Activated T-helper 9 cell treated with anti-CD3 and anti-CD28 coated beads, Interleukin-2, amount 50 U/mL, for 16 hours (primary cell): ENCODE data around the gene PAX8.

Experiments
- DNase-seq: peaks from one replicate; pipeline ENCODE4 v3.0.0-alpha.2; 2020; ENCODE audit warnings: low read depth

Gene PAX8

DNA sequence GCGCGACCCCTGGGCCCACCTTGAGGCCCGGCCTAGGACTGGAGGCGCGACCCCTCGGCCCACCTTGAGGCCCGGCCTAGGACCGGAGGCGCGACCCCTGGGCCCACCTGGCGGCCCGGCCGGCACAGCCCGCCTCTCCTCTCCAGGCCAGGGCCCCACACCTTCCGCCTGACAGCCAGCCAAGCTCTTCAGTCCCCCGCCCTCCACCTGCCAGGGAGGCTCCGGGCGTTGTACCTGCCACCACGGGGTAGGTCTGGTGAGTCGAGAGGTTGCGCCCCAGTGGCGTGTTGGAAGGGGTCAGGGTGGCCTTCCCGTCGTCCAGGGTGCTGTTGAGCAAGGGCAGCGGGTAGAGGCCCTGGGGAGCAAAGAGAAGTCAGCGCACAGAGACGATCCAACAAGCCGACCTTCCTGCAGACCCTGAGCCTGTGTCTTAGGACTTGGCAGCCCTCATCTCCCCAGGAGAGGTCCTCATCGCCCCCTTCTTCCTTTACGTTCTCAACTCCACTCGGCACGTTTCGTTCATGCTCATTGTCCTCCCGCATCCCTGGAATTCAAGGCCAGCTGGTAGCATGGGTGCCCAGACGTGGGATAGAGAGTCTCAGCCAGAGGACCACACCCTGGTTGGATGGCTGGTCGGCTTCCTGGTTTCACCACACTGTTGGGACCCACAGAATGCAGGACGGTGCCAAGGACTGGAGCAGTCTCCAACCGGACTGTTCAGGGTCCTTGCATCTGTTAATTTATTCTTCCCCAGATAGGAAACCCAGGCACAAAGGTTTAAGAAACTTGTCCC lies 42.2 kb downstream of the PAX8 start:
- no peak for DNase-seq

DNA sequence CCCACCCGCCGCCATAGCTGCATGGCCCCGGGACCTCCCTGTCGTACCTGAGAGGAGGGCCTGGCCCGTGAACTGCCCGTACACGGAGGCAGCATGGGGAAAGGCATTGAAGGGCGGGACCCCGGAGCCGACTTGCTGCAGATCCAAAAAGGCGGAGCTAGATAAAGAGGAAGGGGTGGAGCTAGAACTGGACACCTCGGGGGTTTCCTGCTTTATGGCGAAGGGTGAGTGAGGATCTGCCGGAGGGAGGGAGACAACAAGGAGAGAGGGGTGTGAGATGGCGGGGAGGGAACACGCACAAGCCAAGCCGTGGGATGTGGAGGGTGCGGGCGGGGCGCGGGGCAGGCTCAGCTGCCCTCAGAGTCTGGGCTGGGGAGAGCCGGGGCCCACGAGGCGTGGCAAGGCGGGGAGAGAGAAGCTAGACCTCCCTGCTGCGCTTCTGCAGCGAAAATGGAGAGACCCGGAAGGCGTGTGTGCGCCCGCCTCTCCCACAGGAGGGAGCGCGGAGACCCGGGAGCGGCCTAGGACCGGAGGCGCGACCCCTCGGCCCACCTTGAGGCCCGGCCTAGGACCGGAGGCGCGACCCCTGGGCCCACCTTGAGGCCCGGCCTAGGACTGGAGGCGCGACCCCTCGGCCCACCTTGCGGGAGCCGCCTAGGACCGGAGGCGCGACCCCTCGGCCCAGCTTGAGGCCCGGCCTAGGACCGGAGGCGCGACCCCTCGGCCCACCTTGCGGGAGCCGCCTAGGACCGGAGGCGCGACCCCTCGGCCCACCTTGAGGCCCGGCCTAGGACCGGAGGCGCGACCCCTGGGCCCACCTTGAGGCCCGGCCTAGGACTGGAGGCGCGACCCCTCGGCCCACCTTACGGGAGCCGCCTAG lies 43.1 kb downstream of the PAX8 start:
- DNase-seq: peak; percentile 47

DNA sequence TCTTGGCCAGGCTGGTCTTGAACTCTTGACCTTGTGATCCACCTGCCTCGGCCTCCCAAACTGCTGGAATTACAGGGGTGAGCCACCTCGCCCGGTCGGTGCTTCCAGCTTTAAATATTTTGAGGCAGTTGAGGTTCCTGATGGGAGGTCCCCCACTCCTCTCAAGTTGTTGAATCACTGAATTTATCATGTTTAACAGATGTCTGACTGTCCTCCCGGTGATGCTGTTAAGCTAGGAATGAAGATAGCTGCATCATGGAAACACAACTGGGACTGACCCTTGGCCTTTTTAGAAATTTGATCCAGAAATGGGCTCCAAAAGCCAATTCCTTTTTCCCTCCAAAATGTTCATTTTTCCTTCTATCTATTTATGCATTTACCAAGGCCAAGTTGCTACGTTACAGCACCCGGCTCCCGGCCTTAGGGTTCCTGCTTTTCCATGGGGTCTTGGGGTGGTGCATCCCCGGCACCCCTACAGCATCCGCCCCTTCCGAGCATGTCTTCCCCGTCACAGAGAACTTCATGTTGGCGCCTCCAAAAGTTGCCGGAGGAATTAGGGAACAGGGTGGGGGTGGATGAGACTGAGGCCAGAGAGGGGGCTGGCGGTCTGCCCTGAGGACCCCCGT lies 43.9 kb downstream of the PAX8 start:
- DNase-seq: no peak

DNA sequence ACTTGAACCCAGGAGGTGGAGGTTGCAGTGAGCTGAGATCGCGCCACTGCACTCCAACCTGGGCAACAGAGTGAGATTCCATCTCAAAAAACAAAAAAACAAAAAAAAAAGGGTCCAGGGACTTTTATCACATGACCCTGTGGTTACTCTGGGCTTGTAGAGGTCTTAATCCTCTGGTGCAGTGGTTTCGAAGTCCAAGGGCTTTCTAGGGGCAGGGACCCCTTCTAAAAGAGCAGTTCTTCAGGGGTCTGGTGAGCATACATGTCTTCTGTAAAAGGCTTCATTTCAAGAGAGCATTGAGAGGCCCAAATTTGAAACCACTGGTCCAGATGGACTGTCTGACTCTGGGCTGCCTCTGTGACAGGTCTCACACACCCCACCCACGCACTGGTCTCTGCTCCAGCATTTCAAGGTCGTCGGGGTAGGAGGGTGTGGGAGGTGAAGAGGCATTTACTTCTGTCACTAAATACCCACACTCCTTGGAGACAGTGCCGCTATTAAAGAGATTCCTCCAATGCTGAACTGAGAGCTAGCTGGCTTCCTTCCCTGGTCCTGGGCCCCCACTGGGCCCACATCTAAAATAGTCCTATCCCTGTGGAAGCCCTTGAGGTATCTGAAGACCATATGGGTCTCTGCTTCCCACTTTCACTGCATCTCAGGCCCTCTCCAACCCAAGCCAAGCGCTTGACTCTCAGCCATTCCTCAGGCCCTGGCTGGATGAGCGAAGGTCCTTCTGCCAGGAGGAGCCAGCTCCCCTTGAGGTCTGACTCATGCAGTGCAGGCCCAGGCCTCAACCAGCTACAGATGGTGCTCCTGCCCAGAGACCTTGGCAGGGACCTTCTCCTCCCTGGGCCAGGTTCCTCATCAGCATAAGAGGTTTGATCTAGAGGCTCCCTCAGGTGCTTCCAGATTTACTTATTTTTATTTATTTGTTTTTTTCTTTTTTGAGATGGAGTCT lies 44.8 kb downstream of the PAX8 start:
- no peak for DNase-seq

DNA sequence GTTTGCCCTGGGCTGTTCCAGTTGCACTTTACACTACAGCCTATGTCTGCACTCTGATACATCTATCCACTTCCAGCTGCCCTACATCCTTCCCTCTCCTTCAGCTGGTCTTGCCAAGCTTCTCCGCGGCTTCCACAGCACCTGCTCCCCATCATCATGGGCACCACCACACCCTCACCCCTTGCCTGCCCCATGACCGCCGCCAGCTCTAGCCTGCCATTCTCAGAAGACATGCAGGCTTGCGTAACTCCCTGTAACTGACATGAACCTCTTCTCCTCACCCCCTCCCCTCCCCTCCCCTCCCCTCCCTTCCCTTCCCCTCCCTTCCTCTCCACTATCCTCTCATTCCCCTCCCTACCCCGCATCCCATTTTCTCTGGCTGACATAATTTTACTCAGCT lies 46.0 kb downstream of the PAX8 start:
- no peak for DNase-seq

DNA sequence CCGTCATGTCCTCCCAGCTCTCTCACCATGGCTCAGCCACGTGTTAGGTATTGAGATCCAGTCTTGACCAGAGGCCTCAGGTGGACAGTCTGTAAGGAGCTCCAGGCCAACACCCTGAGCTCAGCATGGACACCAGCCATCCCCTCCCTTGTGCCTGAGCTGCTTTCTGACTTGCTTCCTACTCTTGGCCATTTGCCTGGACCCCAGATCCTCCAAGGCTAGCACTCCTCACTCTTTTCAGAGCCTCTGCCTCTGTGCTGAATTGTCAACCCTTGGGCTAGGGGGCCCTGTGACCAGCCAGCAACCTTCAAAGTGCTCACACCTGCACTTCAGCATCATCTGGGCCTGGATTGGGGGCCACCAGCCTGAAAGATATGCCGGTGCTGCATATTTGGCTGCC lies 46.6 kb downstream of the PAX8 start:
- DNase-seq: no peak

DNA sequence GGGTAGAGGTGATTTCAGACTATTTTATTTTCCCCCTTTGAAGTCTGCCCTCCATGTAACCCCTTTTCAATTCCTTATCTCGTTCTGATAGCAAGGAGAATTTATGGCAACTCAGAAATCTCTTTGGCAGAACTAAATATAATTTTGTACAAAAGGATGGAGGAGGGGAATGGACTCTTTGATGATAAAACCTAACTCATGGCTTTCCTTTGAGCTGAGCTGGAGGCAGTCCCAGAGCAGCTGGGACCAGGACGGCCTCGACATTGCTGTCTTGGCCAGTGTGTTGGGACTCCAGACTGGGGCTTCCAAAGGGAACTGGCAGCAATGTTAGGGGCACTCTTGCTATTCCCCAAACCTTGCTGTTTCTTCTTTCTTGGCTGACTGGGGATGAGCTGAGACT lies 47.7 kb downstream of the PAX8 start:
- no peak for DNase-seq

DNA sequence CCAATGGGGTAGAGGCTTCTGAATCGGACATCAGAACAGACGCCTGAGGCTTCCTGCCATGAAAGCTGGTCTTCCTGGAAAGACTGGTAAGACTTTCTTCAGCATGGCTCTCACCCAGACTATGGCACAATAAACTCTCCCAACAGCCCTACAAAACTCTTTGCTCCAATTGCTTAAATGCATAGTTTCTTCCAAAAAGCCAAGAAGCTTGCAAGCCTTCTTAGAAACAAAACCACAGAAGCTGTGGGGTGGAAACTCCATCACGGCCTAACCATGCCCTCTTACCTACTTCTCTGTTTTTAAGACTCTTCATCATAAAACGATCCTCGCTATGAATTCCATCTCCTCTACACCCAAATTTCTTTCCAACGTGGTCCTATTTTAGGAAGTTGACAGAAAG lies 48.2 kb downstream of the PAX8 start:
- no peak for DNase-seq

DNA sequence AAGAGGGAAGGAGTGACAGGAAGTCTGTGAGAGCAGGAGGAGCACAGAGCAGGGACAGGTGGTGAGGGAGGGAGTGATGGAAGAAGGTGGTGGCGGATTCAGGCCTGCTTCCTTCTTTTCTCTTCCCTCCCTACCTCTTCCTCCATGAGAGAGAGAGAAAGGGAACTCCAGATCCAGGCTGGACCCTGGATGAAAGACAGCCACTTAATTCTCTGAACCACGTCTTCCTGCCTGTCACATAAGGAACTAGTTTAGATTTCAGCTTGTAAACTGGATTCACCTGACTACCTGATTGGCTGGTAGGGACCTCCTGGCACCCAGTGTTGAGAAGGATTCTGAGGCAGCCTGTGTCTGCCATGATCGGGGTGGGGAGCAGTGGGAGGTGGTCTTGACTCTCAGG lies 48.9 kb downstream of the PAX8 start:
- DNase-seq: no peak

DNA sequence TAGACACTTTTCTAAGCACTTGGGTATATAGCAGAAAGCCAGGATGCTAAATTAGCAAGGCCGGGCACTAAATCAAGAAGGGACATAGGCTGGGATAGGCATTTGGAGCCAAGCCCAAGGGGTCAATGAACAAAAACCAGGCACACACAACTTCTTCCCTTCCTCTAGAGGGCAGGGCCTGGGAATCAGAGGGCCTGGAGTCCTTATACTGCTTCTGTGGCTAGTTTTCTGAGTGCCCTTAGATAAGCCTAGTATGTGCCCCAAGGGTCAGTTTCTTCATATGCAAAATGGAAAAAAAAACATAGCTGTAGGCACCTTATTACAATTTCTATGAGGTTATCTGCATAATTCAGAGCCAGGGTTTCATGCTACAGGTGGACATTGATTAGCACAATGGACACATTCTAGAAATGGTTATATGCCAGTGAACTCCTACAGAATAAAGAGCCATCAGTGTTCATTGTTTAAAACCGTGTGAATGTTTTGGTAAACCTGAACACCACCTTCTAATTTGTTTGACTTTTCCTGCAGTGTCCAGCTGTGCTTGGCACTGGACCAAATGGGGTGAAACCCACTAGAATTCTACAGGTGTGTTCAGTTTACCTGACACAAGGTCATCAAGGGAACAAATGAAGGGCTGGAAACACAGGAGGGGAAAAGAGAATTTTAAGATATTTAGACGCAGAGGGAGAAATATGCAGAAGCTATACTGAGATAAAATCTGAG lies 49.6 kb downstream of the PAX8 start:
- no peak for DNase-seq

DNA sequence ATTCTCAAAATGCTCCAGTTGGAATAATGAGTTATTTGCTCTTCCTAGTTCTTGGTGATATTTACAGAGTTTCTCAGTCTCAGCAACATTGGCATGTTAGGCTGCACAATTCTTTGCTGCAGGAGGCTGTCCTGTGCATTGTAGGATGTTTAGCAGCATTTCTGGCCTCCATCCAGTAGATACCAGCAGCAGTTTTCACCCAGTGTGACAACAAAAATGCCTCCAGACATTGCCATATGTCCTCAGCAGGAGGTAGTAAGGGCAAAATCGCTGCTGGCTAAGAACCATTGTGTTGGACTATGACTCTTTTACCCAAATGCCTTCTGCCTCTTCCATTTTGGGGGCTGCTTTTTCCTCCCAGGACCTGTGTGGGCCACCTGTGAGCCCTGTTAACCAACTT lies 50.4 kb downstream of the PAX8 start:
- DNase-seq: no peak

DNA sequence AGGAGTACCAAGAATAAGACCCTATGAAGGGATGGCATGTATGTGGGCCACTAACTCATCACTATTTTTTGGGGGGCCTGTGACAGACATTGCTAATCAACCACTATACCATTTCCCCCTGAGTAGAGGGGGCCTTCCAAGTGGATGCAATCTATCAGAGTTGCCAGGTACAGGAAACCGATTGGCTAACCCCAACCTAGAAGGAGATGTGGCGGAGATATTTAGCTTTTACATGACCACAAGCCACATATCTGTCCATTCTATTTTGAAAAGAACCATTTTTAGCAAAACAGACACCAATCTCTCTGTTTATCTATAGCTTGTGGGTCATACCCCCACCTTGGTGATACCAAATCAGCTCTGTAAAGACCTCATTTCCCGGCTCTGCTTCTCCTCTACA lies 51.0 kb downstream of the PAX8 start:
- DNase-seq: no peak

DNA sequence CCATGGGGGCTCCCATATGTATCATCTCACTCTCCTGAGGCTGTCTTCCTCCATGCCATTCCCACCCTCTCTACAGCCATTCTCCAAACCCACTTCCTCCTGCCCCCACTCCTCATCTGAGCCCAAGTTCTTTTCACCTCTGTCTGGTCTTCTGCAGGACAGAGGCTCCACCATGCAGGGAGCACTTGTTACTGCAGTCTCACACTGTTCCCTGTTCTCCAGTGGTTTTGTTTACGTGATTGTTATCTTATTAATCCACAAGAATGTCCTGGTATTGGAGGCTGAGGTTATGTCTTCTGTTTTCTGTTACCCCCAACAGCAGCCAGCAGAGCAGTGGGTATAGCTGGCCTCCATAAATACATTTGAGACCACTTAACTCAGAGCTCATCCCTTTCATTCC lies 51.4 kb downstream of the PAX8 start:
- no peak for DNase-seq

DNA sequence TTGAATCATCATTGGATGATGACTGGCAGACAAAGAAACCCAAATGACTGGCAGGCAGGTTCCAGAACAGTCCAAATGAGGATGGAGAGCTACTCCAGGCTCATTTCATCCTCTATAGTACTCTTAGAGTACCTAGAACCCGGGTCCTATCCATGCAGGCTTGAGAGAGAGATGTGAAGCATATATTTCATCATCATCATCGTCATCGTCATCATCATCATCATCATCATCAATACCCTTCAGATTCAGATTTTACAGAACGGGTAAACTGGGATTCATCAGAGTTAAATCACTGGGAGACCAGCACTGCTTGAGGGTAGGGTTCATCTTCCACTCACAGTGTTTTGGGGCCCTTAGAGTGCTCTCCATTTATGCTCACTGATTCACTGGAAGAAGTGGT lies 52.3 kb downstream of the PAX8 start:
- DNase-seq: no peak

DNA sequence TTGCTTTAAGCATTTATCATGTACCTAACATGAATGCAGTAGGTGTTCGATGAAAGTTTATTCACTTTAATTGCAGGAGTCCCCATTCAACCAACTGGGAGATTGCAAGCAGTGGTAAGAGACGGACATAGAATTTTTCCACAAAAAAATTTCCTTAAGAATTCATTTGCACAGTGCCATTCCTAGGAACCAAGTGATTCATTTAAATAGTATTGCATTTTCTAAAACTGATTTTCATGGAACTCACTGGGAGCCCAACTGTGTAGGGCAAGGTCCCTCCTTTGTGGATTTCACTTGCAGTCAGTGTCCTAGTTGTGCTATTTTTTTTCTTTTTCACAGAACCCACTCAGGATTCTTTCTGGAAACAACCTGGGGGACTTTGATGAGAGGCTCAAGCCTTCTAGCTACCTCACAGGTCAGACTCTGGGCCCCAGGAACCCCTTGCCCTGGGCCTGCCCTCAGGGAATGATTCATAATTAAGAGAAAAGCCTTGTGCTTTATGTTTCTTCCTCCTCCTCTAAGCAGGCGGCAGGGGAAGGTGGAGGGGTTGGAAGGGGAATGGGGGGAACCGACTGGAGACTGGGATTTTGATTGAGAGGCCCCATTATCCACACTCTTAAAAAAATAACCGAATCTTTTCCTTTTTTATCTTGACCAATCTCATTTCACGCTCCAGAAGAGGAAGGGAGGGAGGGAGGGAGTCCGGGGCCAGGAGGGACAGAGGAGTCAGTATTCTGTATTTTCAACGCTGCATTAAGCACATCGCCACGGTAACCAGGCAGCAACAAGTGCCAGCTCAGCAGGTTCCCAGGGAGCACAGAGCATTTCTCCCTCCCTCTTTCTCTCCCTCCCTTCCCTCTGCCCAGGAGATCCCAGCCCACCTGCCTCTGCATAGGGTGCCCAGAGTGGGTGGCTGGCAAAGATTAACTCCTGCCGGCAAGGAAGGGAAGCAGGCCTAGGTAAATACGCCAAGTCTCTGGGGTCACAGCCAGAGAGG lies 53.2 kb downstream of the PAX8 start:
- no peak for DNase-seq

DNA sequence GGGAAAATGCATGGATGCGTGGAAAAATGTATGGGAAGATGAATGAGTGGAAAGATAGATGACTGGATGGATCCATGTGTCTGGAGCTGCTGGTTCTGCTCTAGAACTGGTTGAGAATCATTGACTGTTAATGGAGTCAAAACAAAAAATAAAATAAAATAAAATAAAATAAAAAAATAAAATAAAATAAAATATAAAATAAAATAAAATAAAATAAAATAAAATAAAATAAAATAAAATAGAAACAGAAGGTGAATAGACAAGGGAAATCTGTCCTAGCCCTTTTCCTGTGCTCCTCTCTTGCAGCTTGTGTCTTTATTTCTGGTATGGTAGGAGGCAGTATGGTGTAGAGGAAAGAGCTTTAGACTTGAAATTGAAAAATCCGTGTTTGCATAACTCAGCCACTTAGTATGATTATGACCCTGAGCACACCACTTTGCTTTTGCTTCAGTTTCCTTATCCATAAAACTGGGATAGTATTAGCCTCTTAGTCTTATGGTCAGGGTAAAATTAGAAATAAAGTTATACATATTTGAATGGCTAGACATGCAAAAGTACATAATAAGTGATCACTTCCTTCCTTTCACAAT lies 54.0 kb downstream of the PAX8 start:
- no peak for DNase-seq

DNA sequence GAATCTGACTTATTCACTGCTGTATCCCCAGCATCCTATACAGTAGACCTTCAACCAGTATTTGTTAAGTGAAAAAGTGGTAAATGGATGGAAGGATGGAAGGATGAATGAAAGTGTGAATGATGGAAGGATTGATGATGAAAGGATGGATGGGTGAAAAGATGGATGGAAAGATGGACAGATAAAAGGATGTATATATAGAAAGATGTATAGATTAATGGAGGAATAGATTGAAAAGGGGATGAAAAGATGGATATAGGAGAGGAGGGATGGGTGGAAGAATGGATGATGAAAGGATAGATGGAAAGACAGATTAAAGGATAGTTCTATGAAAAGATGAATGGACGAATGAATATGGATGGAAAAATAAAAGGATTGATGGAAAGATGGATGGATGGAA lies 54.9 kb downstream of the PAX8 start:
- no peak for DNase-seq

DNA sequence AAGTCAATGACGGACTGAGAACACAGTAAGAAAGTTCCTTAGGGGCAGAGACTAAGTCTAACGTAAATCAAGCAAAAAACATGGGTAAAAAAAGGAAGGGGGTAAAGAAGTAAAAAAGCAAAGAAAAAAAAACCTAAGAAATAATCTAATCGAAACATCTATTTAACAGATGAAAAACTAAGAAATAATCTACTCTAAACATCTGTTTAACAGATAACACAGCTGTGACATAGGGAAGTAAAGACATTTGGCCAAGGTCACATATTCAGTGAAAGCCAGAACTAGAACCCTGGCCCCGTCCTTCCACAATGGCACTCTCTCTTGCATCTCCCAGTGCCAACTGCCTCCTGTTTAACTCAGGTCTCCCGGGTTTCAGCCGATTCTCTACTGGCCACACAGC lies 56.9 kb downstream of the PAX8 start:
- no peak for DNase-seq

DNA sequence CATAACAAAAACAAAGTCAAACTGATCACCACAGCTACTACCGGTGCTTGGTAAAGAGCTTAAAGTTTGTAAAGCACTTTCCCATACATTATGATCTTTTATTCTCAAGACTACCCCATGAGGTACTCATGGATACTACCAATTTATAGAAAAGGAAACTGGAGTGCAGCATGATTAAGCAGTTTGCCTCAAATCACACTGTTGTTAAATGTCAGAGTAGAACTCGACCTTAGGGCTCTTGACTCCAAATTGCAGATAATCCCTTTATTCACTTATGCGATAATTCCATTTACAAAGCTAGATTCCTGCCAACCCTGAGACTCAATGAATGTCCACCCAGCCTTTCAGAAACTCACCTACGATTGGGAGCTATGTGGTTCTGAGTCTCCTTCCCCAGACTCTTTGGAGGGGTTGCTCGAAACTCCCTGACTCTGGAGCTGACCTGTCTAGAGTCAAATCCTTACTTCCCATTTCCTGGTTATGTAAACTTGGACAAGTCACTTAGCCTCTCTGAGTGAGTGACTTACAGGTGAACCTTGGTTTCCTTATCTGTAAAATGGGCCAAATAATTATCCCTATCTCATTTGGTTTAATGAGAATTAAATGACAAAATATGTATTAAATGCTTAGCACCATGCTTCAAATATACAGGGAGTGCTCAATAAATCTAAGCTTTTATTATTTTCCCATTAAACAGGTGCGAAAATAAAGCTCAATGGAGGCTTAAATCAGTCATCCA lies 57.6 kb downstream of the PAX8 start:
- no peak for DNase-seq
